HepG2 (cell line): ENCODE data around the gene NT5C2. TPM values are rescaled to one million over a fixed set of nuclear protein-coding genes. Genes with fewer than 3 reads are reported as not detected.
A peak's percentile ranks its signal among the peaks of the same experiment; 100 is the strongest.

Experiments used
- GPN1 ChIP-seq: sonication (generic); formaldehyde crosslinking; IDR thresholded peaks from 2 replicates; pipeline ENCODE4 v1.5.1; 2020; ENCODE audit warnings: missing genetic modification reagents, borderline replicate concordance
- REST ChIP-seq, 2 experiments: IDR thresholded peaks; 2 replicates each; pipeline ENCODE4 v1.6.1; 2011 to 2012; ENCODE audit warnings: low read length in 2 of 2, borderline replicate concordance in 1 of 2, low read depth in 1 of 2, mild to moderate bottlenecking in 1 of 2, moderate library complexity in 1 of 2
- XBP1 ChIP-seq: sonication (generic); formaldehyde crosslinking; IDR thresholded peaks from 2 replicates; pipeline ENCODE4 v1.5.0; 2020; ENCODE audit warnings: missing genetic modification reagents
- YEATS4 ChIP-seq: sonication (generic); formaldehyde crosslinking; IDR thresholded peaks from 2 replicates; pipeline ENCODE4 v1.4.0; 2020; ENCODE audit warnings: missing genetic modification reagents, borderline replicate concordance
- ZC3H13 ChIP-seq: sonication (generic); formaldehyde crosslinking; IDR thresholded peaks from 2 replicates; pipeline ENCODE4 v1.8.1; 2023; ENCODE audit warnings: mild to moderate bottlenecking, missing genetic modification reagents, moderate library complexity
- ZC3H4 ChIP-seq: sonication (generic); formaldehyde crosslinking; IDR thresholded peaks from 2 replicates; pipeline ENCODE4 v1.4.0; 2020; ENCODE audit warnings: missing genetic modification reagents, borderline replicate concordance
- ZFP36L1 ChIP-seq: sonication (generic); formaldehyde crosslinking; IDR thresholded peaks from 2 replicates; pipeline ENCODE4 v1.8.0; 2022; ENCODE audit warnings: mild to moderate bottlenecking, missing genetic modification reagents, moderate library complexity
- ZFP90 ChIP-seq: sonication (generic); formaldehyde crosslinking; IDR thresholded peaks from 2 replicates; pipeline ENCODE4 v1.8.0; 2022; ENCODE audit warnings: missing genetic modification reagents, mild to moderate bottlenecking, inconsistent platforms, borderline replicate concordance
- ZNF496 ChIP-seq: sonication (generic); formaldehyde crosslinking; IDR thresholded peaks from 2 replicates; pipeline ENCODE4 v1.8.1; 2023; ENCODE audit warnings: mild to moderate bottlenecking, moderate library complexity, missing genetic modification reagents; ENCODE audit not compliant: insufficient replicate concordance
- ZNF510 ChIP-seq: sonication (generic); formaldehyde crosslinking; IDR thresholded peaks from 2 replicates; pipeline ENCODE4 v1.4.0; 2020; ENCODE audit warnings: low read depth, mild to moderate bottlenecking, missing genetic modification reagents
- ZNF772 ChIP-seq: sonication (generic); formaldehyde crosslinking; IDR thresholded peaks from 2 replicates; pipeline ENCODE4 v1.5.0; 2020; ENCODE audit warnings: mild to moderate bottlenecking, missing genetic modification reagents
- ZNF816 ChIP-seq: sonication (generic); formaldehyde crosslinking; IDR thresholded peaks from 2 replicates; pipeline ENCODE4 v1.8.0; 2022; ENCODE audit warnings: missing genetic modification reagents, mild to moderate bottlenecking, borderline replicate concordance
- ZZZ3 ChIP-seq: sonication (generic); formaldehyde crosslinking; IDR thresholded peaks from 2 replicates; pipeline ENCODE4 v1.4.0; 2020; ENCODE audit warnings: missing genetic modification reagents, mild to moderate bottlenecking, borderline replicate concordance
- polyA plus RNA-seq, 8 experiments: library from polyadenylated mRNA; depleted of rRNA in 3 of 8; stranded (reverse) in 7 of 8; unstranded in 1 of 8; fragments of >200 nt; fragmentation: Illumina TruSeq in 4 of 8; extraction: Trizol in 4 of 8; gene quantifications; 2 replicates each; pipeline versions ENCODE4 v1.2.1 to v1.2.3, GENCODE V29; 2011 to 2016; ENCODE audit warnings: low read depth in 4 of 8, missing spikeins in 1 of 8, mixed read lengths in 1 of 8; ENCODE audit not compliant: insufficient read depth in 1 of 8
- total RNA-seq, 5 experiments: library from RNA; depleted of rRNA; stranded (reverse); fragments of >200 nt; fragmentation: Illumina TruSeq; extraction: Trizol; gene quantifications; 2 replicates each; pipeline ENCODE4 v1.2.3, GENCODE V29; 2016; ENCODE audit warnings: low read depth in 1 of 5
- TF ChIP-seq, protein P1 (sequence below): sonication (generic); formaldehyde crosslinking; IDR thresholded peaks from 2 replicates; pipeline ENCODE4 v1.4.0; 2020; ENCODE audit warnings: missing genetic modification reagents
- TF ChIP-seq, protein P2 (sequence below): sonication (generic); formaldehyde crosslinking; IDR thresholded peaks from 2 replicates; pipeline ENCODE4 v1.4.0; 2020; ENCODE audit warnings: missing genetic modification reagents
- TF ChIP-seq, protein P3 (sequence below): sonication (generic); formaldehyde crosslinking; IDR thresholded peaks from 2 replicates; pipeline ENCODE4 v1.4.0; 2020; ENCODE audit warnings: low read depth, mild to moderate bottlenecking, missing genetic modification reagents
- TF ChIP-seq, protein P4 (sequence below): IDR thresholded peaks from 2 replicates; pipeline ENCODE4 v1.6.1; 2016; ENCODE audit warnings: low read depth, control low read depth

Gene NT5C2
- total and polyA plus RNA-seq, 2 of the 13 experiments (the other 11 are each of a cell fraction or from before 2014, with no cell fraction given), result 40.6 to 55.2 TPM

- TF ChIP-seq, protein P1, sequence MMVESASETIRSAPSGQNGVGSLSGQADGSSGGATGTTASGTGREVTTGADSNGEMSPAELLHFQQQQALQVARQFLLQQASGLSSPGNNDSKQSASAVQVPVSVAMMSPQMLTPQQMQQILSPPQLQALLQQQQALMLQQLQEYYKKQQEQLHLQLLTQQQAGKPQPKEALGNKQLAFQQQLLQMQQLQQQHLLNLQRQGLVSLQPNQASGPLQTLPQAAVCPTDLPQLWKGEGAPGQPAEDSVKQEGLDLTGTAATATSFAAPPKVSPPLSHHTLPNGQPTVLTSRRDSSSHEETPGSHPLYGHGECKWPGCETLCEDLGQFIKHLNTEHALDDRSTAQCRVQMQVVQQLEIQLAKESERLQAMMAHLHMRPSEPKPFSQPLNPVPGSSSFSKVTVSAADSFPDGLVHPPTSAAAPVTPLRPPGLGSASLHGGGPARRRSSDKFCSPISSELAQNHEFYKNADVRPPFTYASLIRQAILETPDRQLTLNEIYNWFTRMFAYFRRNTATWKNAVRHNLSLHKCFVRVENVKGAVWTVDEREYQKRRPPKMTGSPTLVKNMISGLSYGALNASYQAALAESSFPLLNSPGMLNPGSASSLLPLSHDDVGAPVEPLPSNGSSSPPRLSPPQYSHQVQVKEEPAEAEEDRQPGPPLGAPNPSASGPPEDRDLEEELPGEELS (CRISPR knock-in tag), result no peak
- TF ChIP-seq ZC3H4 (no peak), ZFP90 (CRISPR knock-in tag) (no peak), GPN1 (CRISPR knock-in tag) (no peak), ZNF816 (CRISPR knock-in tag) (no peak), ZNF496 (CRISPR knock-in tag) (no peak), ZNF510 (CRISPR knock-in tag) (no peak), ZFP36L1 (CRISPR knock-in tag) (no peak), XBP1 (no peak), ZZZ3 (no peak), YEATS4 (CRISPR knock-in tag) (no peak; the same call in 1 of the 2 replicates), ZNF772 (CRISPR knock-in tag) (peak; percentile 35; the same call in 1 of the 2 replicates), ZC3H13 (CRISPR knock-in tag) (no peak), REST (IDR thresholded peaks at IDR 0.05; ENCODE audit: borderline replicate concordance in 1 of 2, low read depth in 1 of 2, low read length in 2 of 2) (no peak)
- TF ChIP-seq, protein P2, sequence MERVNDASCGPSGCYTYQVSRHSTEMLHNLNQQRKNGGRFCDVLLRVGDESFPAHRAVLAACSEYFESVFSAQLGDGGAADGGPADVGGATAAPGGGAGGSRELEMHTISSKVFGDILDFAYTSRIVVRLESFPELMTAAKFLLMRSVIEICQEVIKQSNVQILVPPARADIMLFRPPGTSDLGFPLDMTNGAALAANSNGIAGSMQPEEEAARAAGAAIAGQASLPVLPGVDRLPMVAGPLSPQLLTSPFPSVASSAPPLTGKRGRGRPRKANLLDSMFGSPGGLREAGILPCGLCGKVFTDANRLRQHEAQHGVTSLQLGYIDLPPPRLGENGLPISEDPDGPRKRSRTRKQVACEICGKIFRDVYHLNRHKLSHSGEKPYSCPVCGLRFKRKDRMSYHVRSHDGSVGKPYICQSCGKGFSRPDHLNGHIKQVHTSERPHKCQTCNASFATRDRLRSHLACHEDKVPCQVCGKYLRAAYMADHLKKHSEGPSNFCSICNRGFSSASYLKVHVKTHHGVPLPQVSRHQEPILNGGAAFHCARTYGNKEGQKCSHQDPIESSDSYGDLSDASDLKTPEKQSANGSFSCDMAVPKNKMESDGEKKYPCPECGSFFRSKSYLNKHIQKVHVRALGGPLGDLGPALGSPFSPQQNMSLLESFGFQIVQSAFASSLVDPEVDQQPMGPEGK (CRISPR knock-in tag), result no peak
- TF ChIP-seq, protein P3, sequence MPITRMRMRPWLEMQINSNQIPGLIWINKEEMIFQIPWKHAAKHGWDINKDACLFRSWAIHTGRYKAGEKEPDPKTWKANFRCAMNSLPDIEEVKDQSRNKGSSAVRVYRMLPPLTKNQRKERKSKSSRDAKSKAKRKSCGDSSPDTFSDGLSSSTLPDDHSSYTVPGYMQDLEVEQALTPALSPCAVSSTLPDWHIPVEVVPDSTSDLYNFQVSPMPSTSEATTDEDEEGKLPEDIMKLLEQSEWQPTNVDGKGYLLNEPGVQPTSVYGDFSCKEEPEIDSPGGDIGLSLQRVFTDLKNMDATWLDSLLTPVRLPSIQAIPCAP, result no peak
- TF ChIP-seq, protein P4, sequence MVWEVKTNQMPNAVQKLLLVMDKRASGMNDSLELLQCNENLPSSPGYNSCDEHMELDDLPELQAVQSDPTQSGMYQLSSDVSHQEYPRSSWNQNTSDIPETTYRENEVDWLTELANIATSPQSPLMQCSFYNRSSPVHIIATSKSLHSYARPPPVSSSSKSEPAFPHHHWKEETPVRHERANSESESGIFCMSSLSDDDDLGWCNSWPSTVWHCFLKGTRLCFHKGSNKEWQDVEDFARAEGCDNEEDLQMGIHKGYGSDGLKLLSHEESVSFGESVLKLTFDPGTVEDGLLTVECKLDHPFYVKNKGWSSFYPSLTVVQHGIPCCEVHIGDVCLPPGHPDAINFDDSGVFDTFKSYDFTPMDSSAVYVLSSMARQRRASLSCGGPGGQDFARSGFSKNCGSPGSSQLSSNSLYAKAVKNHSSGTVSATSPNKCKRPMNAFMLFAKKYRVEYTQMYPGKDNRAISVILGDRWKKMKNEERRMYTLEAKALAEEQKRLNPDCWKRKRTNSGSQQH (CRISPR knock-in tag), result no peak; the same call in 1 of the 2 replicates
Observed at GRCh38 chr10:103193107-103193819, at the start of gene NT5C2 (continued).
